Osteoblast (primary cell): ENCODE results near the gene ARFGAP1. TPM values are rescaled to one million over a fixed set of nuclear protein-coding genes. Genes with fewer than 3 reads are reported as not detected.

Experiments
- DNase-seq: peaks from one replicate; pipeline ENCODE4 v3.0.0; 2011; ENCODE audit warnings: low spot score, mixed read lengths; ENCODE audit not compliant: insufficient read length; ENCODE audit errors: missing footprints
- H2AFZ ChIP-seq: 2 replicates; pipeline ENCODE4 v1.6.0; 2011; ENCODE audit warnings: mild to moderate bottlenecking, low read length
- H3K27ac ChIP-seq: 2 replicates; pipeline ENCODE4 v1.5.1; 2011; ENCODE audit warnings: mild to moderate bottlenecking, low read depth, low read length, moderate library complexity
- H3K27me3 ChIP-seq: 2 replicates; pipeline ENCODE4 v1.6.0; 2012; ENCODE audit warnings: mild to moderate bottlenecking, control low read depth, inconsistent platforms, low read length, moderate library complexity; ENCODE audit not compliant: insufficient read depth
- H3K36me3 ChIP-seq: 2 replicates; pipeline ENCODE4 v1.5.1; 2011; ENCODE audit warnings: mild to moderate bottlenecking, low read length, control low read depth, moderate library complexity; ENCODE audit not compliant: insufficient read depth
- H3K4me1 ChIP-seq: 2 replicates; pipeline ENCODE4 v1.5.1; 2011; ENCODE audit warnings: mild to moderate bottlenecking, low read length, control low read depth, moderate library complexity; ENCODE audit not compliant: insufficient read depth
- H3K4me2 ChIP-seq: 2 replicates; pipeline ENCODE4 v1.6.0; 2011; ENCODE audit warnings: mild to moderate bottlenecking, low read length; ENCODE audit not compliant: insufficient read depth
- H3K4me3 ChIP-seq: fragments of 200-600 bp; sonication (generic); 3 replicates; pipeline ENCODE4 v1.5.1; 2012; ENCODE audit warnings: mild to moderate bottlenecking, low read length, inconsistent platforms; ENCODE audit not compliant: insufficient read depth
- H3K79me2 ChIP-seq: 2 replicates; pipeline ENCODE4 v1.6.0; 2012; ENCODE audit warnings: mild to moderate bottlenecking, low read length, control low read depth, inconsistent platforms; ENCODE audit not compliant: insufficient read depth
- H3K9me3 ChIP-seq: 2 replicates; pipeline ENCODE4 v1.5.1; 2011; ENCODE audit warnings: low read depth, low read length, control low read depth
- H4K20me1 ChIP-seq: 2 replicates; pipeline ENCODE4 v1.6.0; 2012; ENCODE audit warnings: mild to moderate bottlenecking, low read length, control low read depth; ENCODE audit not compliant: insufficient read depth
- CTCF ChIP-seq: IDR thresholded peaks from 2 replicates; pipeline ENCODE4 v1.5.1; 2011; ENCODE audit warnings: mild to moderate bottlenecking, low read depth, low read length, moderate library complexity; ENCODE audit errors: extremely low read depth
- total RNA-seq: library from RNA; depleted of rRNA; stranded (reverse); fragments of >200 nt; gene quantifications from 2 replicates; pipeline ENCODE4 v1.2.3, GENCODE V29; 2012

Gene ARFGAP1
- total RNA-seq, 1 donor = 68.4 TPM

- TF ChIP-seq CTCF = no peak
- DNase-seq = no peak
- Histone ChIP-seq H3K9me3 (no peaks in the 10 kb centered on the region), H3K27me3 (peaks cover 70% of the 10 kb centered on the region), H3K27ac (no peak overlapping the region), H3K4me1 (no peaks in the 10 kb centered on the region), H2AFZ (no peak overlapping the region), H3K4me3 (no peak overlapping the region), H4K20me1 (no peaks in the 10 kb centered on the region), H3K36me3 (no peaks in the 10 kb centered on the region), H3K4me2 (no peak overlapping the region), H3K79me2 (no peaks in the 10 kb centered on the region)
These were observed 15.7 kb upstream of the ARFGAP1 start for GRCh38 chr20:63256954-63257353.

- Histone ChIP-seq H3K9me3 (no peaks in the 10 kb centered on the region), H3K36me3 (no peaks in the 10 kb centered on the region), H2AFZ (no peak overlapping the region), H3K4me2 (no peak overlapping the region), H3K4me1 (no peaks in the 10 kb centered on the region), H4K20me1 (no peaks in the 10 kb centered on the region), H3K27me3 (peaks cover 68% of the 10 kb centered on the region), H3K79me2 (no peaks in the 10 kb centered on the region), H3K4me3 (no peak overlapping the region), H3K27ac (no peak overlapping the region)
- TF ChIP-seq CTCF = no peak
- DNase-seq = no peak
These were observed 15.0 kb upstream of the ARFGAP1 start for GRCh38 chr20:63257629-63258028.

GRCh38 chr20:63258781-63259180 lies 13.8 kb upstream of the ARFGAP1 start:
- H3K27ac ChIP-seq = no peak overlapping the region
- H3K4me1 ChIP-seq = no peaks in the 10 kb centered on the region
- no peaks in the 10 kb centered on the region for H4K20me1 ChIP-seq
- no peaks in the 10 kb centered on the region for H3K9me3 ChIP-seq
- no peaks in the 10 kb centered on the region for H3K36me3 ChIP-seq
- H3K79me2 ChIP-seq = no peaks in the 10 kb centered on the region
- H3K4me3 ChIP-seq = no peak overlapping the region
- no peak overlapping the region for H3K4me2 ChIP-seq
- H3K27me3 ChIP-seq = peaks cover 64% of the 10 kb centered on the region
- no peak overlapping the region for H2AFZ ChIP-seq
- DNase-seq = no peak
- no peak for TF ChIP-seq CTCF

- H3K4me3 ChIP-seq = no peak overlapping the region
- no peaks in the 10 kb centered on the region for H3K9me3 ChIP-seq
- no peak overlapping the region for H2AFZ ChIP-seq
- H3K79me2 ChIP-seq = no peaks in the 10 kb centered on the region
- peaks cover 66% of the 10 kb centered on the region for H3K27me3 ChIP-seq
- H4K20me1 ChIP-seq = no peaks in the 10 kb centered on the region
- H3K27ac ChIP-seq = no peak overlapping the region
- DNase-seq = no peak
- no peaks in the 10 kb centered on the region for H3K4me1 ChIP-seq
- H3K36me3 ChIP-seq = no peaks in the 10 kb centered on the region
- TF ChIP-seq CTCF = no peak
- H3K4me2 ChIP-seq = no peak overlapping the region
These were observed 12.7 kb upstream of the ARFGAP1 start for GRCh38 chr20:63259734-63260460.
